ENCODE results near the gene CCDC70.
"Not testable (repeated sequence)": the region's sequence is repeated elsewhere in the genome, so short reads cannot be mapped to it uniquely, and the experiment has no call there.

CCDC70 gene

GRCh38 chr13:51861723-51862300 is at the start of gene CCDC70:
Gene CCDC70, plus strand, starts transcription at chr13:51861969. Its CDS starts 3,443 bp downstream, at chr13:51865412.
- no peak for DNase-seq

- DNase-seq, result no peak
Observed at GRCh38 chr13:51814071-51814470, 47.7 kb upstream of the CCDC70 start.

GRCh38 chr13:51814825-51815650 is 46.7 kb upstream of the CCDC70 start:
- no peak for DNase-seq

GRCh38 chr13:51815848-51816247 is 45.9 kb upstream of the CCDC70 start:
- DNase-seq, result no peak

- DNase-seq, result no peak
Observed at GRCh38 chr13:51816604-51817249, 45.0 kb upstream of the CCDC70 start.

- no peak for DNase-seq
Observed at GRCh38 chr13:51817717-51818116, 44.1 kb upstream of the CCDC70 start.

- DNase-seq, result no peak
Observed at GRCh38 chr13:51818276-51818675, 43.5 kb upstream of the CCDC70 start.

- no peak for DNase-seq
Observed at GRCh38 chr13:51818781-51819511, 42.8 kb upstream of the CCDC70 start.

- DNase-seq, result no peak
Observed at GRCh38 chr13:51819544-51819943, 42.2 kb upstream of the CCDC70 start.

GRCh38 chr13:51820016-51820597 is 41.7 kb upstream of the CCDC70 start:
- no peak for DNase-seq

GRCh38 chr13:51821606-51822005 is 40.2 kb upstream of the CCDC70 start:
- DNase-seq, result no peak

GRCh38 chr13:51822106-51822815 is 39.5 kb upstream of the CCDC70 start:
- no peak for DNase-seq

GRCh38 chr13:51823359-51823758 is 38.4 kb upstream of the CCDC70 start:
- DNase-seq, result no peak

- DNase-seq, result no peak
Observed at GRCh38 chr13:51823863-51824262, 37.9 kb upstream of the CCDC70 start.

GRCh38 chr13:51824712-51825111 is 37.1 kb upstream of the CCDC70 start:
- not testable (repeated sequence) for DNase-seq

- DNase-seq, result no peak
Observed at GRCh38 chr13:51825165-51825592, 36.6 kb upstream of the CCDC70 start.

- no peak for DNase-seq
Observed at GRCh38 chr13:51825681-51826254, 36.0 kb upstream of the CCDC70 start.

- DNase-seq, result no peak
Observed at GRCh38 chr13:51826606-51827005, 35.2 kb upstream of the CCDC70 start.

GRCh38 chr13:51827254-51827653 is 34.5 kb upstream of the CCDC70 start:
- no peak for DNase-seq

- DNase-seq, result no peak
Observed at GRCh38 chr13:51828730-51829567, 32.8 kb upstream of the CCDC70 start.

- no peak for DNase-seq
Observed at GRCh38 chr13:51829568-51829899, 32.2 kb upstream of the CCDC70 start.

Data from NCI-H1048 (cell line).